ENCODE data around the gene METTL16.
"Not testable (repeated sequence)": the region's sequence is repeated elsewhere in the genome, so short reads cannot be mapped to it uniquely, and the experiment has no call there.

METTL16 gene

GRCh38 chr17:2502871-2503580 is 8.7 kb downstream of the METTL16 start:
- no peak for DNase-seq (ENCODE audit: low spot score)

- DNase-seq (ENCODE audit: low spot score): no peak
Measured at GRCh38 chr17:2500446-2500845, 11.2 kb downstream of the METTL16 start.

- not testable (repeated sequence) for DNase-seq (ENCODE audit: low spot score)
Measured at GRCh38 chr17:2489286-2489685, 22.4 kb downstream of the METTL16 start.

GRCh38 chr17:2487306-2487705 is 24.4 kb downstream of the METTL16 start:
- no peak for DNase-seq (ENCODE audit: low spot score)

- not testable (repeated sequence) for DNase-seq (ENCODE audit: low spot score)
Measured at GRCh38 chr17:2486709-2487108, 25.0 kb downstream of the METTL16 start.

- no peak for DNase-seq (ENCODE audit: low spot score)
Measured at GRCh38 chr17:2485970-2486369, 25.7 kb downstream of the METTL16 start.

GRCh38 chr17:2485543-2485942 is 26.1 kb downstream of the METTL16 start:
- DNase-seq (ENCODE audit: low spot score): peak; percentile 13

GRCh38 chr17:2484876-2485275 is 26.8 kb downstream of the METTL16 start:
- DNase-seq (ENCODE audit: low spot score): no peak

- no peak for DNase-seq (ENCODE audit: low spot score)
Measured at GRCh38 chr17:2483084-2483483, 28.6 kb downstream of the METTL16 start.

GRCh38 chr17:2482218-2482617 is 29.5 kb downstream of the METTL16 start:
- DNase-seq (ENCODE audit: low spot score): no peak

- no peak for DNase-seq (ENCODE audit: low spot score)
Measured at GRCh38 chr17:2481760-2482159, 29.9 kb downstream of the METTL16 start.

GRCh38 chr17:2478458-2478857 is 33.2 kb downstream of the METTL16 start:
- DNase-seq (ENCODE audit: low spot score): no peak

GRCh38 chr17:2475056-2475455 is 36.6 kb downstream of the METTL16 start:
- no peak for DNase-seq (ENCODE audit: low spot score)

- no peak for DNase-seq (ENCODE audit: low spot score)
Measured at GRCh38 chr17:2474371-2474770, 37.3 kb downstream of the METTL16 start.

GRCh38 chr17:2468270-2468669 is 43.4 kb downstream of the METTL16 start:
- DNase-seq (ENCODE audit: low spot score): peak; percentile 52

- DNase-seq (ENCODE audit: low spot score): no peak
Measured at GRCh38 chr17:2466931-2467330, 44.8 kb downstream of the METTL16 start.

GRCh38 chr17:2462481-2462880 is 49.2 kb downstream of the METTL16 start:
- no peak for DNase-seq (ENCODE audit: low spot score)

GRCh38 chr17:2459917-2460271 is 51.8 kb downstream of the METTL16 start:
- DNase-seq (ENCODE audit: low spot score): no peak

GRCh38 chr17:2457913-2458312 is 53.8 kb downstream of the METTL16 start:
- DNase-seq (ENCODE audit: low spot score): no peak

- DNase-seq (ENCODE audit: low spot score): no peak
Measured at GRCh38 chr17:2456475-2456874, 55.2 kb downstream of the METTL16 start.

GRCh38 chr17:2455956-2456355 is 55.7 kb downstream of the METTL16 start:
- DNase-seq (ENCODE audit: low spot score): no peak

- DNase-seq (ENCODE audit: low spot score): no peak
Measured at GRCh38 chr17:2453866-2454265, 57.8 kb downstream of the METTL16 start.

GRCh38 chr17:2453325-2453724 is 58.4 kb downstream of the METTL16 start:
- DNase-seq (ENCODE audit: low spot score): no peak

- no peak for DNase-seq (ENCODE audit: low spot score)
Measured at GRCh38 chr17:2452216-2452750, 59.4 kb downstream of the METTL16 start.
